GM12872 (cell line): Measurements from ENCODE around the gene CLIC5.

Experiments used
- TF ChIP-seq, protein P1 (sequence below): IDR thresholded peaks from 3 replicates; pipeline ENCODE4 v1.5.1; 2011; ENCODE audit warnings: low read depth, mild to moderate bottlenecking, low read length, moderate library complexity; ENCODE audit not compliant: insufficient read depth

The CLIC5 gene

DNA sequence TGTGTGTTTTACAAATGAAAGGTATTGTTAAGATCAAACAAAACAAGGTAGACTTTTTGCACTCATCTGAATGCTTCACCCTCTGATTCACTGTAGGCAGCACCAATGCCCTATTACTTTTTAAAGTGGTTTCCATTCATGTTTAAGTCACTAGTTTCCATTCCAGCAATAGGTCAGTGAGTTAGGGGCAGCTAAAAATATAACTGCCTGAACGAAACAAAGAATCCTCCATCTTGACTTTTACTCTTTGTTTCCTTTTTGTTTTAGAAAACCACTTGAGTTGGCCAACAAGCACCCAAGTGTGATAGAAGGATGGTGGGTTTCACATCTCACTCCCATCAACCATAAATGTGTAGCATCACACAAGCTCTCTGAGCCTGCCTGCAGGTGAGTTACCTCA is 25.5 kb downstream of the CLIC5 start:
- TF ChIP-seq, protein P1, sequence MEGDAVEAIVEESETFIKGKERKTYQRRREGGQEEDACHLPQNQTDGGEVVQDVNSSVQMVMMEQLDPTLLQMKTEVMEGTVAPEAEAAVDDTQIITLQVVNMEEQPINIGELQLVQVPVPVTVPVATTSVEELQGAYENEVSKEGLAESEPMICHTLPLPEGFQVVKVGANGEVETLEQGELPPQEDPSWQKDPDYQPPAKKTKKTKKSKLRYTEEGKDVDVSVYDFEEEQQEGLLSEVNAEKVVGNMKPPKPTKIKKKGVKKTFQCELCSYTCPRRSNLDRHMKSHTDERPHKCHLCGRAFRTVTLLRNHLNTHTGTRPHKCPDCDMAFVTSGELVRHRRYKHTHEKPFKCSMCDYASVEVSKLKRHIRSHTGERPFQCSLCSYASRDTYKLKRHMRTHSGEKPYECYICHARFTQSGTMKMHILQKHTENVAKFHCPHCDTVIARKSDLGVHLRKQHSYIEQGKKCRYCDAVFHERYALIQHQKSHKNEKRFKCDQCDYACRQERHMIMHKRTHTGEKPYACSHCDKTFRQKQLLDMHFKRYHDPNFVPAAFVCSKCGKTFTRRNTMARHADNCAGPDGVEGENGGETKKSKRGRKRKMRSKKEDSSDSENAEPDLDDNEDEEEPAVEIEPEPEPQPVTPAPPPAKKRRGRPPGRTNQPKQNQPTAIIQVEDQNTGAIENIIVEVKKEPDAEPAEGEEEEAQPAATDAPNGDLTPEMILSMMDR = no peak

DNA sequence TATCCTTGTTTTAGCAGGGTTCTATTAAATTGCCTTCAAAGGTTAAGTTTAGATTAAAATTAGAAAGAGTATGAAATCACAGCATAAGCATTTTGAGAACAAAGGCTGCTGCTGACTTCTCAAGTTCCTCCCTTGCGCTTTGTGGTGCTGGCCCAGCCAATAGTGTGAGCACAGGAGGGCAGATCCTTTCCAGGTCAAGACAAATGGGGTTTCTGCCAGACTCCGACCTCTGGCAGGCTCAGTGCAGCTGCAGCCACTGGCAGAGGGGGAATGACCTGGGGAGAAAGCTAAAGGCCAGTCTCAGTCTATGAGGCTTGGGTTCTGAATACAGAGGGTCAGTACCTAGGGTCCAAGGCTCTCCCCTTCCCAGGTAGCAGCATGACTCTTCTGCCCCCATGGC is 27.0 kb downstream of the CLIC5 start:
- TF ChIP-seq, protein P1 = no peak

DNA sequence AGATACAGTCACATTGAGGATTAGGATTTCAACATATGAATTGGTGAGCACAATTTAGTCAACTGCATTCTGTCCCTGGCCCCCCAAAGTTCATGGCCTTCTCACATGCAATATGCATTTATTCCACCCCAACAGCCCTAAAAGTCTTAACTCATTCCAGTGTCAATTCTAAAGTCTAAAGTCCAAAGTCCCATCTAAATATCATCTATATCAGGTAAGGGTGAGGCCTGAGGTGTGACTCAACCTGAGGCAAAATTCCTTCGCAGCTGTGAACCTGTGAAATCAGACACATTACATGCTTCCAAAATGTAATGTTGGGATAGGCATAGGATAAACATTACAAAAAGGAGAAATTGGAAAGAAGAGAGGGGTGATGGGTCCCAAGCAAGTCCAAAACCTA is 27.8 kb downstream of the CLIC5 start:
- TF ChIP-seq, protein P1 = no peak

DNA sequence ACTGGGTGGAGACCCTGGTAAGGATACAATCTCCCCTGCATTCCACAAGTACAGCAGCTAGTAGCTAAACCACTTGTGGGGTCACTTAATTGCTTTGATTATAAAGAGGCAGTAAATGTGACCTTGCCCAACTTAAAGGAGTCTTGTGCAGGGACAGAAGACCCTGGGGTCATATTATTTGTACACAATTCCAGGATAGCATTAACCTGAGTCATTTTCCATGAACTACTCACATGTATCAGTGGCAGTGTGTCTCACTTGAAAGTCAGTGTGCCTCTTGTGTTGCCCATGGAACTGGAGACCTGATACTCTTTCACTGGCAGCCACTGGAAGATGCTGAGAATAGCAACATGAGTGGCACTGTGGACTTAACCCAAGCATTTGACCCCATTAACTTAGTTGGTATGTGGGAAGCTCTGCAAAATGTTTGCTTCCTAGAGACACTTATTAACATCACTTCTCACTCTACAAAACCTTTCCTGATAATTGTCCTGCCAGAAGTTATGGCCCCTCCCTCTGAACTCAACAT is 28.9 kb downstream of the CLIC5 start:
- TF ChIP-seq, protein P1 = no peak

DNA sequence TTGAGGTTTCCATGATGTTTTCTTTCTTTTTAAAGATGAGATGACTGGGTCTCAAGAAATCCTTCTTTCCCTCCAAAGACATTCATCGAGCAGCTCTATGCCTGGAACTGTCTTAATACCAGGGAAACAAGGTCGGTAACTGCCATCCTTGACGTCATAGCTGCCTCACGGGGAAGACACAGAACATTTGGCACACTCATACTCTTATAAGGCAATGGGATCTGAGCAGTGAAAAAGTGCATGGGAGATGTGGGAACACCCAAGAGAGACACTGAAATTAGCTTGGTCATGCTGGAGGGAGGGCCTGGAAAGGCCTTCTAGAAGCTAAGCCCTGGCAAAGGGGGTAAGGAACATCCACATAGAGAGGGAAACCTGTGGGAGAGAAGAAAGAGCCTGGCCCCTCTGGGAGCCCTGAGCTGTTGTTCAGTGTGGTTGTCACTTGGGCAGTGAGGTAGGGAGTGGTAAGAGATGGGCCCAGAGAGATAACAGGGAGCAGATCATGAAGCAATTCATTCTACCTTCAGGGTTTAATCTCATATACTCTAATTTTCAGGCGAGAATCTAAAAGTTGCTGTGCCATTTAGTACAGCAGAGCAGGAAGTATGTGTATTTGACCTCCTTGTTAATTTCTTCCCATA is 30.8 kb downstream of the CLIC5 start:
- TF ChIP-seq, protein P1 = no peak

DNA sequence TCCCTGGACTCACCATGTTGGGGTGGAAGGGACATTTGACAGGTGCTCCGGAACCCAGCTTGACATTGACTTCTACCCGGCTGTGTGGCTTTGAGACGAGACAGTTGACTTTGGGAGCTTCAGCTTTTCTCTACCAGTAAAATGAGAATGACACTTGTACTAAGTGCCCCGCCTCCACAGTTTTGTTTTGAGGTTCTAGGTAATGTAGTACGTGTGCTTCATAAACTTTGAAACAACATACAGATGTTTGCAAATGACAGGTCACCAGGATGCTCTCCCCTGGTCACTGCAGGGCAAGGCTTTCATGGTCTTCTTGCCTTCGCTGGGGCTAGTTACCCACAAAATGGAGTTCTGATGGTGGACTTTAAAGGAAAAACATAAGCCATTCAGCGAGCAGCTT is 31.3 kb downstream of the CLIC5 start:
- TF ChIP-seq, protein P1 = no peak

DNA sequence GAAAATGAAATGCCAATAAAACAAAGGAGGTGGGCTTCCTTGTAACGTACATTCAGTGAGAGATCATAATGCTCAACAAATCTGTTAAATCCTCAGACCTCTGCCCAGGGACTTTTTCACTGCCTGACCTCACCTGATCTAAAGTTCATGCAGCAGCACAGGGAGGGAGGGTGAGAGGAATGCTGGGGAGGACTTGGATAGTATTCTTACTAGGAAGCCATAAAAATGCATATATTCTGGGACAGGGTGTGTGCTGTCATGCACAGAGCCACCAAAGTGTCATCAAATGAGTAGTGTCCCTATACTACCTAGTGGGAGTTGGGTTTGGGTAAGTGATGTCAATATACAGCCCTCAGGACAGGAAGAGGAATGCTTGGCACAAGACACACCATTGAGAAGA is 32.6 kb downstream of the CLIC5 start:
- TF ChIP-seq, protein P1 = no peak
